PFSK-1 (cell line): ENCODE results near the gene CCNYL1.

Source experiments
- POLR2AphosphoS5 ChIP-seq: IDR thresholded peaks from 2 replicates; pipeline ENCODE4 v1.6.1; 2012; ENCODE audit warnings: low read depth, mild to moderate bottlenecking, control low read depth, low read length, moderate library complexity
- SIN3A ChIP-seq: IDR thresholded peaks from 2 replicates; pipeline ENCODE4 v1.6.1; 2012; ENCODE audit warnings: mild to moderate bottlenecking, low read length, moderate library complexity, borderline replicate concordance; ENCODE audit not compliant: insufficient read depth
- TAF1 ChIP-seq: IDR thresholded peaks from 2 replicates; pipeline ENCODE4 v1.6.1; 2012; ENCODE audit warnings: low read length, control low read depth, borderline replicate concordance; ENCODE audit not compliant: insufficient read depth
- TF ChIP-seq, protein P1 (sequence below), 2 experiments: IDR thresholded peaks; 2 replicates each; pipeline versions ENCODE4 v1.6.1 to v1.8.0; 2011 to 2012; ENCODE audit warnings: low read depth in 2 of 2, low read length in 2 of 2, control low read depth in 1 of 2, inconsistent platforms in 1 of 2, mild to moderate bottlenecking in 1 of 2, moderate library complexity in 1 of 2; ENCODE audit not compliant: insufficient read depth in 1 of 2

DNA sequence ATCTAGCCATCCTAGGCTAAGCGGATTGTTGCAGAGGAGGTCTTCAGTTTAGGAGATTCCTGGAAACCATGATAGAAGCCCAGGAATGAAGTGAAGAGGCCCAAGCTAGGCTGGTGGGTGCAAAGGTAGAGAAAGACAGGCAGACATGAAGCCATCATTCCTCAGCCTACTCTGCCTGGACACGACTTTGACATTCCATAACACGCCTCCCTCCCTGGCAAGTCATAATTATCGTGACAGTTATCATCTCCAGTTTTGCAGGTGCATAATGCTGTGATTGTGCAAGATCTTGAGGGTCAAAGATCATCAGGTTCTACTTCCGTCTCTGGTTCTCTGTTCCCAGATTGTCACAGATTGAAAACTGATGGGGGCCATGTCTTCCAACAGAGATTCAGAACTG, 73.5 kb downstream of the CCNYL1 start:
- TF ChIP-seq, protein P1, sequence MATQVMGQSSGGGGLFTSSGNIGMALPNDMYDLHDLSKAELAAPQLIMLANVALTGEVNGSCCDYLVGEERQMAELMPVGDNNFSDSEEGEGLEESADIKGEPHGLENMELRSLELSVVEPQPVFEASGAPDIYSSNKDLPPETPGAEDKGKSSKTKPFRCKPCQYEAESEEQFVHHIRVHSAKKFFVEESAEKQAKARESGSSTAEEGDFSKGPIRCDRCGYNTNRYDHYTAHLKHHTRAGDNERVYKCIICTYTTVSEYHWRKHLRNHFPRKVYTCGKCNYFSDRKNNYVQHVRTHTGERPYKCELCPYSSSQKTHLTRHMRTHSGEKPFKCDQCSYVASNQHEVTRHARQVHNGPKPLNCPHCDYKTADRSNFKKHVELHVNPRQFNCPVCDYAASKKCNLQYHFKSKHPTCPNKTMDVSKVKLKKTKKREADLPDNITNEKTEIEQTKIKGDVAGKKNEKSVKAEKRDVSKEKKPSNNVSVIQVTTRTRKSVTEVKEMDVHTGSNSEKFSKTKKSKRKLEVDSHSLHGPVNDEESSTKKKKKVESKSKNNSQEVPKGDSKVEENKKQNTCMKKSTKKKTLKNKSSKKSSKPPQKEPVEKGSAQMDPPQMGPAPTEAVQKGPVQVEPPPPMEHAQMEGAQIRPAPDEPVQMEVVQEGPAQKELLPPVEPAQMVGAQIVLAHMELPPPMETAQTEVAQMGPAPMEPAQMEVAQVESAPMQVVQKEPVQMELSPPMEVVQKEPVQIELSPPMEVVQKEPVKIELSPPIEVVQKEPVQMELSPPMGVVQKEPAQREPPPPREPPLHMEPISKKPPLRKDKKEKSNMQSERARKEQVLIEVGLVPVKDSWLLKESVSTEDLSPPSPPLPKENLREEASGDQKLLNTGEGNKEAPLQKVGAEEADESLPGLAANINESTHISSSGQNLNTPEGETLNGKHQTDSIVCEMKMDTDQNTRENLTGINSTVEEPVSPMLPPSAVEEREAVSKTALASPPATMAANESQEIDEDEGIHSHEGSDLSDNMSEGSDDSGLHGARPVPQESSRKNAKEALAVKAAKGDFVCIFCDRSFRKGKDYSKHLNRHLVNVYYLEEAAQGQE (IDR thresholded peaks at IDR 0.05; ENCODE audit: insufficient read depth in 1 of 2, low read depth in 2 of 2, low read length in 2 of 2): no peak
- no peak for TF ChIP-seq POLR2AphosphoS5
- TF ChIP-seq TAF1: no peak
- no peak for TF ChIP-seq SIN3A
